Measurements from ENCODE around the gene TLE3. TPM values are rescaled to one million over a fixed set of nuclear protein-coding genes. Genes with fewer than 3 reads are reported as not detected.

Gene TLE3
- total RNA-seq, 2 experiments from 2014 or later, result 159 to 167 TPM

GRCh38 chr15:70133781-70134421, 36.2 kb upstream of the TLE3 start:
- H3K4me3 Mint-ChIP-seq, result no peak overlapping the region
- Histone ChIP-seq H3K9me3 (ENCODE audit: control insufficient read depth in 1 of 2, insufficient read depth in 1 of 2, low read length in 2 of 2) (no peaks in the 10 kb centered on the region), H3K36me3 (ENCODE audit: insufficient read depth, low read length) (no peaks in the 10 kb centered on the region), H3K4me1 (ENCODE audit: insufficient read depth, low read length) (no peaks in the 10 kb centered on the region), H3K27ac (ENCODE audit: low read depth in 1 of 2, low read length in 2 of 2) (no peak overlapping the region), H3K27me3 (ENCODE audit: control insufficient read depth in 1 of 2, insufficient read depth in 2 of 2, low read length in 2 of 2) (no peaks in the 10 kb centered on the region), H3K4me3 (ENCODE audit: low read length) (no peak overlapping the region)
- intact Hi-C loops (cut with DNase I, micrococcal nuclease), result loop anchor here in 1 of 2 experiments (10.0 kb wide), 1 partner anchor 59 kb away; no protein-coding TSS in a partner anchor
- ATAC-seq (ENCODE audit: poor library complexity), result no peak
- no peaks in the 10 kb centered on the region for H3K4me1 Mint-ChIP-seq (ENCODE audit: low read depth)
- ChIA-PET POLR2A (no interaction called here), CTCF (no interaction called here)
- no peak for TF ChIP-seq CTCF (IDR thresholded peaks at IDR 0.05)
- H3K27ac Mint-ChIP-seq, result no peak overlapping the region
- no peaks in the 10 kb centered on the region for H3K27me3 Mint-ChIP-seq
- no peaks in the 10 kb centered on the region for H3K9me3 Mint-ChIP-seq
- no peak for DNase-seq
- H3K36me3 Mint-ChIP-seq (ENCODE audit: low read depth), result no peaks in the 10 kb centered on the region

- H3K9me3 Mint-ChIP-seq, result no peaks in the 10 kb centered on the region
- POLR2A ChIA-PET, result no interaction called here
- no peak for ATAC-seq (ENCODE audit: poor library complexity)
- no peak overlapping the region for H3K27ac ChIP-seq (ENCODE audit: low read depth in 1 of 2, low read length in 2 of 2)
- no peak overlapping the region for H3K27ac Mint-ChIP-seq
- H3K36me3 ChIP-seq (ENCODE audit: insufficient read depth, low read length), result no peaks in the 10 kb centered on the region
- H3K4me3 Mint-ChIP-seq, result no peak overlapping the region
- DNase-seq, result no peak
- H3K36me3 Mint-ChIP-seq (ENCODE audit: low read depth), result no peaks in the 10 kb centered on the region
- CTCF ChIA-PET, result no interaction called here
- no peak overlapping the region for H3K4me3 ChIP-seq (ENCODE audit: low read length)
- no peaks in the 10 kb centered on the region for H3K27me3 ChIP-seq (ENCODE audit: control insufficient read depth in 1 of 2, insufficient read depth in 2 of 2, low read length in 2 of 2)
- no peaks in the 10 kb centered on the region for H3K9me3 ChIP-seq (ENCODE audit: control insufficient read depth in 1 of 2, insufficient read depth in 1 of 2, low read length in 2 of 2)
- intact Hi-C loops (cut with DNase I, micrococcal nuclease), result loop anchor here in 1 of 2 experiments (10.0 kb wide), 1 partner anchor 58 kb away; no protein-coding TSS in a partner anchor
- no peaks in the 10 kb centered on the region for H3K27me3 Mint-ChIP-seq
- no peak for TF ChIP-seq CTCF (IDR thresholded peaks at IDR 0.05)
- H3K4me1 ChIP-seq (ENCODE audit: insufficient read depth, low read length), result no peaks in the 10 kb centered on the region
- no peaks in the 10 kb centered on the region for H3K4me1 Mint-ChIP-seq (ENCODE audit: low read depth)
These were observed 35.6 kb upstream of the TLE3 start for GRCh38 chr15:70133296-70133695.

GRCh38 chr15:70132571-70132970, 34.9 kb upstream of the TLE3 start:
- DNase-seq, result no peak
- H3K36me3 ChIP-seq (ENCODE audit: insufficient read depth, low read length), result no peaks in the 10 kb centered on the region
- ATAC-seq (ENCODE audit: poor library complexity), result no peak
- Mint-ChIP-seq H3K27ac (no peak overlapping the region), H3K27me3 (no peaks in the 10 kb centered on the region), H3K9me3 (no peaks in the 10 kb centered on the region), H3K4me3 (no peak overlapping the region), H3K36me3 (ENCODE audit: low read depth) (no peaks in the 10 kb centered on the region), H3K4me1 (ENCODE audit: low read depth) (no peaks in the 10 kb centered on the region)
- no peak overlapping the region for H3K4me3 ChIP-seq (ENCODE audit: low read length)
- intact Hi-C loops (cut with DNase I, micrococcal nuclease), result loop anchor here in 1 of 2 experiments (10.0 kb wide), 1 partner anchor 58 kb away; no protein-coding TSS in a partner anchor
- ChIA-PET POLR2A (no interaction called here), CTCF (no interaction called here)
- no peaks in the 10 kb centered on the region for H3K4me1 ChIP-seq (ENCODE audit: insufficient read depth, low read length)
- H3K9me3 ChIP-seq (ENCODE audit: control insufficient read depth in 1 of 2, insufficient read depth in 1 of 2, low read length in 2 of 2), result no peaks in the 10 kb centered on the region
- no peak for TF ChIP-seq CTCF (IDR thresholded peaks at IDR 0.05)
- no peak overlapping the region for H3K27ac ChIP-seq (ENCODE audit: low read depth in 1 of 2, low read length in 2 of 2)
- no peaks in the 10 kb centered on the region for H3K27me3 ChIP-seq (ENCODE audit: control insufficient read depth in 1 of 2, insufficient read depth in 2 of 2, low read length in 2 of 2)
